Panc1 (cell line): ENCODE measurements around the gene PDCD1. TPM values are rescaled to one million over a fixed set of nuclear protein-coding genes. Genes with fewer than 3 reads are reported as not detected.

Experiments
- ATAC-seq: fragments of 200-7000 bp; cut with Tn5 transposase; 2 replicates; pipeline ENCODE4 v1.9.1; 2020; ENCODE audit warnings: mild to moderate bottlenecking, moderate library complexity
- BruUV-seq: library from RNA; stranded (reverse); fragments of 400-500 nt; replicated peaks from 2 replicates; lab custom pipeline; 2021; lab: Mats Ljungman, UMichigan
- CTCF ChIA-PET: fragments of 300-600 bp; sonication (Branson Sonifier 250); formaldehyde crosslinking; loops from one replicate; lab custom pipeline; 2022; ENCODE audit warnings: antibody characterized with exemption; lab: Charles Lee
- POLR2A ChIA-PET: fragments of 300-600 bp; sonication (Branson Sonifier 250); formaldehyde crosslinking; loops from one replicate; lab custom pipeline; 2022; ENCODE audit warnings: antibody characterized with exemption; lab: Charles Lee
- DNase-seq: peaks from one replicate; pipeline ENCODE4 v3.0.0-alpha.2; 2010; ENCODE audit warnings: low read depth, low spot score
- H3K27ac ChIP-seq: 2 replicates; pipeline ENCODE4 v1.5.1; 2011; ENCODE audit warnings: mild to moderate bottlenecking, low read length, inconsistent platforms
- H3K27me3 ChIP-seq: fragments of 200-500 bp; sonication (Bioruptor generic); 2 replicates; pipeline ENCODE4 v1.6.0; 2014; ENCODE audit warnings: low read length, inconsistent platforms; ENCODE audit not compliant: control insufficient read depth, insufficient read depth
- H3K36me3 ChIP-seq: fragments of 200-500 bp; sonication (Bioruptor generic); 2 replicates; pipeline ENCODE4 v1.5.1; 2014; ENCODE audit warnings: inconsistent platforms, mild to moderate bottlenecking, low read length, moderate library complexity; ENCODE audit not compliant: control insufficient read depth, insufficient read depth
- H3K4me1 ChIP-seq: 2 replicates; pipeline ENCODE4 v1.5.1; 2011; ENCODE audit warnings: inconsistent platforms, mild to moderate bottlenecking, low read length, moderate library complexity; ENCODE audit not compliant: control insufficient read depth, insufficient read depth
- H3K4me3 ChIP-seq, 2 experiments: 2 replicates each; pipeline ENCODE4 v1.5.1; 2011 to 2012; ENCODE audit warnings: low read depth in 2 of 2, low read length in 2 of 2, mild to moderate bottlenecking in 2 of 2, inconsistent platforms in 1 of 2, moderate library complexity in 1 of 2
- H3K9me3 ChIP-seq: fragments of 200-500 bp; sonication (Bioruptor generic); 2 replicates; pipeline ENCODE4 v1.5.1; 2014; ENCODE audit warnings: low read depth, mild to moderate bottlenecking, inconsistent platforms, low read length, moderate library complexity; ENCODE audit not compliant: control insufficient read depth, insufficient read depth
- POLR2AphosphoS5 ChIP-seq: IDR thresholded peaks from 2 replicates; pipeline ENCODE4 v1.6.1; 2012; ENCODE audit warnings: mild to moderate bottlenecking, low read depth, low read length, moderate library complexity
- SIN3A ChIP-seq: IDR thresholded peaks from 2 replicates; pipeline ENCODE4 v1.6.1; 2012; ENCODE audit warnings: low read depth, mild to moderate bottlenecking, low read length, moderate library complexity, borderline replicate concordance; ENCODE audit not compliant: insufficient read depth
- TCF7L2 ChIP-seq: IDR thresholded peaks from 2 replicates; pipeline ENCODE4 v1.6.1; 2011; ENCODE audit warnings: mild to moderate bottlenecking, low read depth, low read length, inconsistent platforms
- in situ Hi-C: cut with HindIII; loops from 2 replicates; pipeline ENCODE4 v1.10.0; 2016; ENCODE audit warnings: low sequenced_read_pairs, low pct_unique_long_range_greater_than_20kb
- intact Hi-C: fragments of 100-400 bp; cut with micrococcal nuclease; formaldehyde crosslinking; loops from one replicate; pipeline ENCODE4 v1.10.0; 2022; ENCODE audit not compliant: unreplicated experiment
- total RNA-seq: library from RNA; stranded (reverse); gene quantifications from one replicate; pipeline ENCODE4 v1.2.1, GENCODE V29; 2021; ENCODE audit not compliant: unreplicated experiment
- TF ChIP-seq, protein P1 (sequence below): fragments of 450-650 bp; IDR thresholded peaks from 2 replicates; pipeline ENCODE4 v1.5.1; 2017; ENCODE audit warnings: mild to moderate bottlenecking
- TF ChIP-seq, protein P2 (sequence below), 2 experiments: IDR thresholded peaks; 2 replicates each; pipeline ENCODE4 v1.6.1; 2011 to 2012; ENCODE audit warnings: low read depth in 2 of 2, control low read depth in 1 of 2, low read length in 1 of 2, mild to moderate bottlenecking in 1 of 2, moderate library complexity in 1 of 2; ENCODE audit not compliant: insufficient read depth in 1 of 2

Gene PDCD1
- total RNA-seq, 1 experiment from 2014 or later = 0.15 TPM

DNA sequence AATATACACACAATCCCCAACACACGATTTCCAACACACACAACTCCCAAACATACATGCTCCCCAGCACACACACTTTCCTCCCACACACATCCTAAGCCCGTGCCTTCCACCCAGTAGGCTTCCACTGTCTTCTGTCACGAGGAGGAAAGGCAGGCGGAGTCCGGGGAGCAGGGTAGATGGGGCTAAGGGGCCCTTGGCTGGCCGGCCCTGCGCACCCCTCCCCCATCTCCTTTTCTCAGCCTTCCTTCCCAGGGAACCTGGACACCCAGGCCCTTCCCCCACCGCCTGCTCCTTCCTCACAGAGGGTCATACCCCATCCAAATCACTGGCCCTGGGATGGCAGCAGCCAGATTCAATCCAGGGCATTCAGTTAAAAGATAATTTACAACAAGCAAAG is 3.4 kb upstream of the PDCD1 start:
- BruUV-seq = no TSS peak
- ATAC-seq (no peak), DNase-seq (no peak)
- no peaks in the 10 kb centered on the region for H3K27me3 ChIP-seq
- ChIA-PET CTCF (no interaction called here), POLR2A (no interaction called here)
- no peaks in the 10 kb centered on the region for H3K36me3 ChIP-seq
- peaks cover 8% of the 10 kb centered on the region; the same call in 1 of the 2 replicates for H3K4me1 ChIP-seq
- intact Hi-C loops = no loop called here
- in situ Hi-C loops = no loop called here
- H3K27ac ChIP-seq = no peak overlapping the region
- TF ChIP-seq, protein P1, sequence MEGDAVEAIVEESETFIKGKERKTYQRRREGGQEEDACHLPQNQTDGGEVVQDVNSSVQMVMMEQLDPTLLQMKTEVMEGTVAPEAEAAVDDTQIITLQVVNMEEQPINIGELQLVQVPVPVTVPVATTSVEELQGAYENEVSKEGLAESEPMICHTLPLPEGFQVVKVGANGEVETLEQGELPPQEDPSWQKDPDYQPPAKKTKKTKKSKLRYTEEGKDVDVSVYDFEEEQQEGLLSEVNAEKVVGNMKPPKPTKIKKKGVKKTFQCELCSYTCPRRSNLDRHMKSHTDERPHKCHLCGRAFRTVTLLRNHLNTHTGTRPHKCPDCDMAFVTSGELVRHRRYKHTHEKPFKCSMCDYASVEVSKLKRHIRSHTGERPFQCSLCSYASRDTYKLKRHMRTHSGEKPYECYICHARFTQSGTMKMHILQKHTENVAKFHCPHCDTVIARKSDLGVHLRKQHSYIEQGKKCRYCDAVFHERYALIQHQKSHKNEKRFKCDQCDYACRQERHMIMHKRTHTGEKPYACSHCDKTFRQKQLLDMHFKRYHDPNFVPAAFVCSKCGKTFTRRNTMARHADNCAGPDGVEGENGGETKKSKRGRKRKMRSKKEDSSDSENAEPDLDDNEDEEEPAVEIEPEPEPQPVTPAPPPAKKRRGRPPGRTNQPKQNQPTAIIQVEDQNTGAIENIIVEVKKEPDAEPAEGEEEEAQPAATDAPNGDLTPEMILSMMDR = no peak
- TF ChIP-seq TCF7L2 = no peak
- TF ChIP-seq, protein P2, sequence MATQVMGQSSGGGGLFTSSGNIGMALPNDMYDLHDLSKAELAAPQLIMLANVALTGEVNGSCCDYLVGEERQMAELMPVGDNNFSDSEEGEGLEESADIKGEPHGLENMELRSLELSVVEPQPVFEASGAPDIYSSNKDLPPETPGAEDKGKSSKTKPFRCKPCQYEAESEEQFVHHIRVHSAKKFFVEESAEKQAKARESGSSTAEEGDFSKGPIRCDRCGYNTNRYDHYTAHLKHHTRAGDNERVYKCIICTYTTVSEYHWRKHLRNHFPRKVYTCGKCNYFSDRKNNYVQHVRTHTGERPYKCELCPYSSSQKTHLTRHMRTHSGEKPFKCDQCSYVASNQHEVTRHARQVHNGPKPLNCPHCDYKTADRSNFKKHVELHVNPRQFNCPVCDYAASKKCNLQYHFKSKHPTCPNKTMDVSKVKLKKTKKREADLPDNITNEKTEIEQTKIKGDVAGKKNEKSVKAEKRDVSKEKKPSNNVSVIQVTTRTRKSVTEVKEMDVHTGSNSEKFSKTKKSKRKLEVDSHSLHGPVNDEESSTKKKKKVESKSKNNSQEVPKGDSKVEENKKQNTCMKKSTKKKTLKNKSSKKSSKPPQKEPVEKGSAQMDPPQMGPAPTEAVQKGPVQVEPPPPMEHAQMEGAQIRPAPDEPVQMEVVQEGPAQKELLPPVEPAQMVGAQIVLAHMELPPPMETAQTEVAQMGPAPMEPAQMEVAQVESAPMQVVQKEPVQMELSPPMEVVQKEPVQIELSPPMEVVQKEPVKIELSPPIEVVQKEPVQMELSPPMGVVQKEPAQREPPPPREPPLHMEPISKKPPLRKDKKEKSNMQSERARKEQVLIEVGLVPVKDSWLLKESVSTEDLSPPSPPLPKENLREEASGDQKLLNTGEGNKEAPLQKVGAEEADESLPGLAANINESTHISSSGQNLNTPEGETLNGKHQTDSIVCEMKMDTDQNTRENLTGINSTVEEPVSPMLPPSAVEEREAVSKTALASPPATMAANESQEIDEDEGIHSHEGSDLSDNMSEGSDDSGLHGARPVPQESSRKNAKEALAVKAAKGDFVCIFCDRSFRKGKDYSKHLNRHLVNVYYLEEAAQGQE (IDR thresholded peaks at IDR 0.05; ENCODE audit: insufficient read depth in 1 of 2, low read depth in 2 of 2, low read length in 1 of 2) = no peak
- TF ChIP-seq SIN3A = no peak
- no peak for TF ChIP-seq POLR2AphosphoS5
- no peaks in the 10 kb centered on the region for H3K9me3 ChIP-seq
- no peak overlapping the region for H3K4me3 ChIP-seq

DNA sequence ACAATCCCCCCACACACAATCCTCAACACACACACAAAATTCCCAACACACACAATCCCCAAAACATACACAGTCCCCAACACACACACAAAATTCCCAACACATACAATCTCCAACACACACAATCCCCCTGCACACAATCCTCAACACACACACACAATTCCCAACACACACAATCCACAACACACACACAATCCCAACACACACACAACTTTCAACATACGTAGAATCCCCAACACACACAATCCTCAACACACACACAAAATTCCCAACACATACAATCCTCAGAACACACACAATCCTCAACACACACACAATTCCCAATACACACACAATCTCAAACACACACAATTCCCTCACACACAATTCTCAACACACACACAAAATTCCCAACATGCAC is 2.6 kb upstream of the PDCD1 start:
- peaks cover 8% of the 10 kb centered on the region; the same call in 1 of the 2 replicates for H3K4me1 ChIP-seq
- intact Hi-C loops (no loop called here), in situ Hi-C loops (no loop called here)
- H3K9me3 ChIP-seq = no peaks in the 10 kb centered on the region
- ATAC-seq = no peak
- ChIA-PET POLR2A (no interaction called here), CTCF (no interaction called here)
- H3K4me3 ChIP-seq = no peak overlapping the region
- no peak for DNase-seq
- no TSS peak for BruUV-seq
- no peaks in the 10 kb centered on the region for H3K36me3 ChIP-seq
- H3K27me3 ChIP-seq = no peaks in the 10 kb centered on the region
- H3K27ac ChIP-seq = no peak overlapping the region
- TF ChIP-seq POLR2AphosphoS5 (no peak), TCF7L2 (no peak), SIN3A (no peak)
- TF ChIP-seq, protein P1 = no peak
- TF ChIP-seq, protein P2 (IDR thresholded peaks at IDR 0.05; ENCODE audit: insufficient read depth in 1 of 2, low read depth in 2 of 2, low read length in 1 of 2) = no peak
